COLO668 (cell line): ENCODE data around the gene DBX1.
A peak's percentile ranks its signal among the peaks of the same experiment; 100 is the strongest.

Experiments used
- DNase-seq: peaks from one replicate; lab custom pipeline; 2025; ENCODE audit not compliant: unreplicated experiment; lab: John Stamatoyannopoulos, UW

Gene DBX1

DNA sequence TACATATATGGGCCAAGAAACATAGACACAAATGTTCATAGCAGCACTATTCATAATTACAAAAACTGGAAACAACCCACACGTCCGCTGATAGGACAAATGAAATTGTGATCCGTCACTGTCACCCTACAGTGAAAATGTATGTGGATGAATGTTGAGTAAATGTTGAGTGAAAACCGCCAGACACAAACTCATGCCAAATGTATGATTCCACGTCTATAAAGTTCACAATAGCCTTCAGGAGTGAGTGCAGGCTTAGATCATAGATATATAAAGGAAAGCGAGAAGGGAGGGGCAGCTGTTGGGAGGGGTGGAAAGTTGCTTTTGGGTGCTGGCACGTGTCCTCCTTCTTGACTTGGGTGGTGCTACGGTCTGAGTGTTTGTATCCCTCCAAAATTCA is 33.6 kb downstream of the DBX1 start:
- no peak for DNase-seq

DNA sequence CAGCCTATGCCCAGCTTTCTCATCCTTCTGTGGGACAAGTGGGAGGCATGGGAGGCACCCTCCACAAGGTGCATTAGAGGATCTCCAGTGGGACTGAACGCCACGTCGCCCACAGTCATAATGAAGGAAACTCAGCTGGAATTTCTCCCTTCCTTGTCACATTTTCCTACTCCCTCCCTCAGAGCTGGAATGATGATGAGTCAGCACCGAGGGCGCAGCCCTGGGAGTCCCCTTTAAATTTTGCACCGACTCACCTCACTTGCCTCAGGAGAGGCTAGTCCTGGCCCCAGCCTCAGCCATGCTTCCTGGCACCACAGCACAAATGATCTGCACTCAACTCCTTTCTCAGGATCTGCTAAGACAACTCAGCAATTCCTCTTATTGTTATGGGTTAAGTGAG is 34.3 kb downstream of the DBX1 start:
- DNase-seq, result no peak

DNA sequence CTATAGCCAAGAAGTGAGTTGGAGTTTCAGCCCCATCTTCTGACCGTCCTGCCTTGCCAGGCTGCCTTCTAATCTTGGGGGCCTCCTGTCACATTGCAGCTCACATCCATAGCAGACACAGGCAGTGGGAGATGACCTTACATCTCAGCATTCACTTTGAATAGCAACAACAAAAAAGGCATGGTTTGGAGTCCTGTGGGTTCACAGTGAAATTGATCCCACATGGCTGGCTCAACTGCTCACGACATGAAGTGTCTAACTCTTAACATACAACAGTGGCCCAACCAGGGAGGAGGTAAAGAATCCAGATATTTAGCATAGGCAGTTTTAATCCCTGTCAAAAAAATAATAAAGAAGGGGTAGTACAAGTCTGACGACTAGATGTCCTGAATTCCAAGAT is 38.1 kb downstream of the DBX1 start:
- DNase-seq, result no peak

DNA sequence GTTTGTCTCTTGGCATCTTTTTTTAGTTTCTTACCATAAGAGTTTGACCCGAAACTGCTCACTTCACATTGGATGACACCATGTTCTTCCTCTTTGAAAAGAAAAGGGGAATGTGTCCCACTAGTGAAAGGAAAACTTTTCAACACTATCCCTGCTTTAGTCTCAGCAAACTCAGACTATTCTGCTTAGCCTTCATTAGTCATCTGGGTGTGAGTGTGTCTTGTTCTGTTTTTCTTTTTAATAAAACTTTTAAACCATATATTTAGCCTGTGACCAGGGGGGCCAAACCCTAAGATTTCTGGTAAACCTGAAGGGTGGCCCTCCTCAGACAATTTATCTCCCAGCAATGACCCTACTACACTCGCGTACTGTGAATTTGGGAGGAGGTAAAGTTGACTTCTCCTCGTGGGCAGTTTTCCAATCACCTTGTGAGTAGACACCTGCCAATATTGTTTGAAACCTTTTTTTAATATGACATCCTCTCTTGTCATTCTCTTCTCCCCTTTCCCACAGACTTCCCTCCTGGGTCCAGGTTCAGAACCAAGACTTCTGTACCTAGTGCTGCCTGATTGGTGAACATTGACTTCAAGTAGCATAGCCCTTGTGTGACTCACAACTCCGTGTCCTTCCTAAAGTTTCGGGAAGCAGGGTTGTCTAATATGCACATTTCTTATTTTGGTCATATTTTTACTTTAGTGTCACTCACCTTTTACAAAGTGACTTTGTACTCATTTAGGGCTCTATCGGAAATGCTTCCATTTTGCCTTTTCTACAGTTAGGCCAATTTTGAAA is 39.9 kb downstream of the DBX1 start:
- DNase-seq, result no peak

DNA sequence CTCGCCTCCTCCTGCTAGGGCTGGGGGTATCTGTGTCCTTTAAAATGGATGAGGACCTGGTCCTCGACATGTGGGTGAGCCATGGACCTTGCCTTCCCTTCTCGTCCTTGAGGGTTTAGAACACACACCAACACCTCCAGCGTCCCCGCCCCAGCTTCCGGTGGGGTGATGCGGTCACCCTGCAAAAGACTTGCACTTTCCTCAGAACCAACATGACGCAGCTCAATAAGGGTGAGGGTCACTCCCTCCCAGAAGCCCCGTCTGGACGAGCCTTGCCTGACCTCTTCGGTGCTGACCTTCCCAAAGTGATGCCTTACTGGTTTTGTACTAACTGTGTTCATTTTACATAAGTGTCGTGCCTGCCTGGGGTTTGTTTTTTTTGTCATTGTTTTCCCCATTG is 41.0 kb downstream of the DBX1 start:
- DNase-seq, result no peak

DNA sequence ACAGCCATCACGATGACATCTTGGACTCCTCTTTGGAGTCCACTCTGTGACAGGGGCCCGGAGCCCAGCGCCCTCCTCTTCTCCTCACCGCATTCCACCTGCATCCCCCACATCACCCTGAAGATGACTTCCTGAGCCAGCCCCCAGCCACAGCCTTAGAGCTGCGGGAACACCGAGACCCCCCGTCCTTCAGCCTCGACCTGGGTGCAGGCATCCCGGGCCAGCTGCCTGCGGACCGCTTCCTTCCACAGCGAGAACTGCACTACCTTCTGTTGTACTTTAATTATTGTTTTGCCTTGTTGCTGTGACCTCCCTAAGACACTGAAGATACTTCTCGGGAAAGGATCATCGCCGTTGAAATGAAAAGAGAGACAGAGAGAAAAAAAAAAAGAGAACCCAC is 42.1 kb downstream of the DBX1 start:
- DNase-seq, result no peak

DNA sequence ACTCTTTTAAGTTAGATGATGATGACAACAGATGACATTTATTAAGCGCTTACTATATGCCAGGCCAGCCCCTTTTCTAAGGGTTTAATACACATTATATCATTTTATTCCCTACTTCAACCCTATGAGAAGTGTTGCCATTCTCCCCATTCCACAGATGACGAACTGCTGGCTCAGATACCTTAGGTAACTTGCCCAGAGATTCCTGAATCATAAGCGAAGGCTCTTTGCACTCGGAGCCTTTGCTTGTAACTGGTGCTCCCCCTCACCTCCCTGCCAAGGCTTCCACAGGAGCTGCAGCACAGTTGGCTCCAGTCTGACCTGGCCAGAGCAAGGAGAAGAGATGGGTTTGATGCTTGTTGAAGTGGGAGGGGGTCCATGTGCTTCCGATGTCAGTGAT is 43.0 kb downstream of the DBX1 start:
- no peak for DNase-seq

DNA sequence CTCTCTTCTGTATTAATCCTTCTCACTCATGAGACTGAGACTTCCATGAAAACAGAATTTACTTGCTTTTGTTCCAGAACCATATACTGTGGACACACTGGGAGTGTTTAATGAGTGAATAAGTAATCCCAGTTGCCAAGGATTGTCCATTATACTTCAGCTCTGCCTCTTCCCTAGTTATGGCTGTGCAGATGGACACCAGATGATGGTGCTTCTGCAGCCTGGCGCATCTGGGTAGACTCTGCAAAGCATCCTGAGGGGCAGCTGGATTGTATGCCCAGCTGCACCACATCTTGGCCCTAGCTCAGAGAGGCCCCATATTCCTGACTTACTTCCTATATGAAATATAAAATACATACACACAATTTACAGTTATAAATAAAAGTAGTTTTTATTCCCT is 43.5 kb downstream of the DBX1 start:
- DNase-seq, result no peak

DNA sequence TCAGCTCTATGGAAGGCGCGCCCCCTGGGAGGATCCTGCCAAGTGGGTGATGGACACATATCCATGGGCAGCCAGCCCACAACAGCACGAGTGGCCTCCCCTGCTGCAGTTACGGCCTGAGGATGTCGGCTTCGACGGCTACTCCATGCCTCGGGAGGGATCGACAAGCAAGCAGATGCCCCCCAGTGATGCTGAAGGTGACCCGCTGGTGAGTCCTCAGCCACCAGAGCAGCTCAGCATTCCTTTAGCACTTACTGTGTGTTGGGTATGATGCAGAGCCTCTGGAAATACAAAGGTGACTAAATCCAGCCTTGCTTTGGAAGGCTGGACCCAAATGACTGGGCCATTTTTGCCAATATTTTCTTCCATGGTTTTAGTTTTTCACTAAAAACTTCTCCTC is 45.7 kb downstream of the DBX1 start:
- no peak for DNase-seq

DNA sequence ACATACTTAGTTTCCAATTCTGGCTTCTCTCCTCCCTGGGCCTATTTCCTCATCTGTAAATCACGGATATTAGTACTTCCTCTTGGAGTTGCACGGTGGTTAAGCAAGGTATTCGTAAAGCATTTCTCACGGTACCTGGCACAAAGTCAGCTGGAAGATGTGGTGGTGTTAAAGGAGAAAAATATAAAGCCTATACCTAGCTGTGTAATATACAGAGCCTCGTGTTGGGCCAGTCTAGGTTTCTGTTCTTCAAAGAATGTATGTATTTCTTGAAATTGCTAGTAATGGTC is 47.2 kb downstream of the DBX1 start:
- DNase-seq, result no peak

DNA sequence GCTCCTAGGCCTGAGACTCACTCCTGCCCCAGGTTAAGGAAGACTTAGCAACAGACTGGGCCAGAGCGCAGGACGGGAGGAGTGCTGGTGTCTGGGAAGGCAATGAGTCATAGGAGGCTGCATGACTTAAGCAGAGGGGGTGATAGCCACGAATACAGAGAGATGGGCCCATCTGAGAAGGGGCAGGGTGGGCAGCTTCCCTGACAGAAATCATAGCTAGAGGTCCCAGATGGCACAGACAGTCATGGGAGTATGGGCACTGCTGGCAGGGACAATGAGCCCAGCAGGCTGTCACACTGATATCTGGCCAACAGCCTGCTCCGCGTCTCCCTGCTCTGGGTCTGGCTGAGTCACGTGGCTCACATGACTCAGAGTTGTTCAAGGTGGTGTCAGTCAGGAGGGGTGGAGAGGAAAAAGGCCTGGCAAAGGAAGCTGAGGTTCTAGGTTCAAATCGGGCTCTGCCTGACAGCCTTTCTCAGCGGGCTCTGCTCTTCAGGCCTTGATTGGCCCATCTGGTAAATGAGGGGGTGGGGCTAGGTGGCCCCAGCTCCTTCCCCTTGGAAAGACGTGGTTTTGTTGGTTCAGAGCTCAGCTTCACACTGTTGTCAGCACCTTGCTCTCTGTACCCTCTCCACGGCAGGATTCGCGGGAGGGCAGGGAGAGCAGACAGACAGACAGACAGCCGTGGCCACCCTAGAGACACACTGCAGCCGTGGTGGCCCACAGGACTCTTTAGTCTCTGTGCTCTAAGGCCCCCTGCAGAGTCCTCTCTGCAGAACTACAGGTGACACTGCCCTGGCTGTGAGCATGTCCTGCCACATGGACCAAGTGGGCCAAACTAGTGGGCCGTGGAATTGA is 47.8 kb downstream of the DBX1 start:
- DNase-seq, result peak; percentile 31

DNA sequence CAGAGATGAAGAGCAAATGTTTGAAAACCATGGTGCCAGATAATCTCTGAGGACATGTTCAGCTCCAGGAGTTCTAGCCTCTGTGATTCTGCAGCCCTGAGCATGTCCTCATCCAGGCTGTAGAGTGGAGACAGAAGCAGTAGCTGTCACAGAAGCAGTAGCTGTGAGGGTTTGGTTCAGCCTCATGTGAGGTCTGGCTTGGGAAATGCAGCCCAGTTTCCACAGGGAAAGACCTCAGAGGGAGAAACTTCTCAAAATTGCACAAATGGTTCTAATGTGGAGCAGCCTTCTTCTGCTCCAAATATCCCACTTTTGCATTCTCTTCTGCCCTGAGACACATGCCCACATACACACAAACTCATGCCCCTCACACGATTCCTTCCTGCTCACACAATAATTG is 48.4 kb downstream of the DBX1 start:
- no peak for DNase-seq

DNA sequence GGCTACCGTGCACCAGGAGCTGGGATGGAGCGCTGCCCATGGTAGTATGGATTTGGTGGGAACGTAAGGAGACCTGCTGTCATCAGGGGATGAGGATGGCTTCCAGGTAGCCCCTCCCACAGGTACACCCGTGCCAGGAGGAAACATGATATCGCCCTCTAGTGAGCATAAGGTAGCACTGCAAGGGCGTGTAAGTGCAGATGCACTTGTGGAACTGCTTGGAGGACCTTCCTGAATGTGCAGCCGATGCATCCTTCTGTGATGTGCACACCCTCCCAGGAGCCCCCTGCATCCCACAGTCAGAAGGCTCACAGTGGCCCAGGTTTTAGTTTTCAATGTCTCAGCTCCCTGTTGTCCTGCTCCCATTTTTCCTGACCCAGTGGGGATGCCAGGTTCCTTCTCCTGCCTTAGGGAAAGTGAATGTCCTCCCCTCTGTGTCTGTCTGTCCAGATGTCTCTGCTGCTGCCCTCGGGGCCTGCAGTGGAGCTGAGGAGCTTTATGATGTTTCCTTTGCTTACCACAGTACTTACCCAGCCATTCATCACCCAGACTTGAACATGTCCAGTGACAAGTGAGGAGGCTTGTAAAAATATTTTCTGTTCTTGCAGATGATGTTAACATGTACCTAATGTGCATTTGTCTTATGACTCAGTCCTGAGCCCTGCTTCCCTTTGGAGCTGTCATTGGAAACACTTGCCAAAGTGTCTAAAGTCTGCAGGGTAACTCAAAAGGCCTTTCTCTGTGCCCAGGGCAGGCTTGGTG is 49.2 kb downstream of the DBX1 start:
- peak; percentile 64 for DNase-seq

DNA sequence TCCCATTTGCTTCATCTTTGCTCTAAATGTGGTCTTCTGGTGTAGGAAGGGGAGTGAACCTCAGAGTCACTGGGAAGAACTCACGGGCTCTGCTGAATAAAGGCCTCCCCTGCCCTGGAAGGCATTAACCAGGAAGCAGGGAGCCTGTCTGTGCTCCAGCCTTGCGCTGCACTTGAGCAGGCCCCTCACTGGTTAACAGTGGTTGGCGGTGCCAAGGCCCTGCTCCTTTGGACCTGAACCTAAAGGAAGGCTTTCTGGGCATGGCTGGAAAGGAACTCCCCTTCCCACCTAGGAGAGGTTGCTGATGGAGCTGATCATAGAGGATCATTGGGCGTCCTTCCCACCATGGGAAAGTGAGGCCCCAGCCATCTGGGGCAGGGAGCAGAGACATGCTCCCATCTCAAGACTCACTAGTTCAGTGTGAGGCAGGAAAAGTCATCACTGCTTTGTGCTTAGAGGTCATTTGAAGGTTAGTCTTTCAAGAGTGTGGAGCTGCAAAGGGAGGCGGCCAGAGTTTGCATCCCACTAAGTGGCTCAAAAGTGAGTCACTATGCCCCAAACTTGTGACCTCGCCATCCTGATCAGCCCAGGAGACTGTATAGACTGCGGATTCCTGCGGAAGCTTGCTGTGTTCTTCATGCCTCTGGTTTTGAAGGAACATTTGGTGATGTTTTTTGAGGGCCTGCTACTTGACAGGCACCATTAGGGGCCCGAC is 50.4 kb downstream of the DBX1 start:
- no peak for DNase-seq
